H1 (cell line): Measurements from ENCODE around the gene ZNF282. TPM values are rescaled to one million over a fixed set of nuclear protein-coding genes. Genes with fewer than 3 reads are reported as not detected.

Experiments
- ATF3 ChIP-seq: IDR thresholded peaks from 2 replicates; pipeline ENCODE4 v1.6.1; 2011; ENCODE audit warnings: low read depth, mild to moderate bottlenecking, low read length; ENCODE audit not compliant: insufficient read depth
- CEBPB ChIP-seq: IDR thresholded peaks from 2 replicates; pipeline ENCODE4 v1.6.1; 2012; ENCODE audit warnings: low read depth, low read length
- KDM5A ChIP-seq: fragments of 200-600 bp; IDR thresholded peaks from 2 replicates; pipeline ENCODE4 v1.7.1; 2012; ENCODE audit warnings: mild to moderate bottlenecking, low read length, inconsistent platforms, mixed read lengths
- NANOG ChIP-seq: IDR thresholded peaks from 2 replicates; pipeline ENCODE4 v1.6.1; 2011; ENCODE audit warnings: low read length, low read depth, mild to moderate bottlenecking, inconsistent platforms; ENCODE audit not compliant: insufficient read depth, poor library complexity, severe bottlenecking
- POU5F1 ChIP-seq: IDR thresholded peaks from 2 replicates; pipeline ENCODE4 v1.6.1; 2011; ENCODE audit warnings: low read depth, mild to moderate bottlenecking, low read length, moderate library complexity
- RFX5 ChIP-seq: IDR thresholded peaks from 2 replicates; pipeline ENCODE4 v1.6.1; 2011; ENCODE audit warnings: low read depth, low read length, improper control_type of control experiment, borderline replicate concordance
- SP4 ChIP-seq: IDR thresholded peaks from 2 replicates; pipeline ENCODE4 v1.6.1; 2012; ENCODE audit warnings: low read length, inconsistent platforms
- TCF12 ChIP-seq: IDR thresholded peaks from 2 replicates; pipeline ENCODE4 v1.6.1; 2011; ENCODE audit warnings: low read depth, mild to moderate bottlenecking, low read length
- YY1 ChIP-seq: IDR thresholded peaks from 2 replicates; pipeline ENCODE4 v1.6.1; 2011; ENCODE audit warnings: low read depth, mild to moderate bottlenecking, low read length
- ZNF274 ChIP-seq: IDR thresholded peaks from 2 replicates; pipeline ENCODE4 v1.7.0; 2012; ENCODE audit warnings: low read length, borderline replicate concordance; ENCODE audit errors: extremely low read depth
- polyA plus RNA-seq, 7 experiments: library from polyadenylated mRNA; depleted of rRNA in 3 of 7; stranded (reverse) in 5 of 7; unstranded in 2 of 7; fragments of >200 nt in 5 of 7; fragments of 200-250 nt in 2 of 7; gene quantifications; 1 replicate in 5 of 7; 2 replicates in 1 of 7; 4 replicates in 1 of 7; pipeline versions ENCODE4 v1.2.1 to v1.2.3, GENCODE V29; 2011 to 2013; ENCODE audit warnings: missing spikeins in 2 of 7, mixed read lengths in 2 of 7
- total RNA-seq: library from RNA; stranded (reverse); fragmentation: NEBNext Ultra II Directional; extraction: Animal tissue kit (Norgen Biotek cat#: 25700); gene quantifications from 2 replicates; pipeline ENCODE4 v1.2.1, GENCODE V29; 2021

Gene ZNF282
- total and polyA plus RNA-seq, 2 of the 8 experiments (the other 6 are each of a cell fraction or from before 2014, with no cell fraction given) = 16.9 to 36.3 TPM

- no peak for TF ChIP-seq YY1
- no peak for TF ChIP-seq SP4
- TF ChIP-seq CEBPB = no peak
- TF ChIP-seq ZNF274 = no peak
- no peak for TF ChIP-seq ATF3
- no peak for TF ChIP-seq POU5F1
- no peak for TF ChIP-seq TCF12
- TF ChIP-seq KDM5A = no peak
- TF ChIP-seq NANOG = no peak
- TF ChIP-seq RFX5 = no peak
Measured at GRCh38 chr7:149202831-149203231, 7.5 kb downstream of the ZNF282 start (continued).
